NCI-H460 (cell line): ENCODE results near the gene NLGN1. TPM values are rescaled to one million over a fixed set of nuclear protein-coding genes. Genes with fewer than 3 reads are reported as not detected.

Experiments
- DNase-seq: peaks from one replicate; pipeline ENCODE4 v3.0.0-alpha.2; 2016; ENCODE audit warnings: low read depth; ENCODE audit errors: extremely low read depth
- total RNA-seq: library from RNA; depleted of rRNA; stranded (reverse); fragments of >200 nt; shearing (Covaris generic); gene quantifications from 2 replicates; pipeline ENCODE4 v1.2.3, GENCODE V29; 2014

The NLGN1 gene
- total RNA-seq, 1 experiment from 2014 or later = 10.7 TPM

DNA sequence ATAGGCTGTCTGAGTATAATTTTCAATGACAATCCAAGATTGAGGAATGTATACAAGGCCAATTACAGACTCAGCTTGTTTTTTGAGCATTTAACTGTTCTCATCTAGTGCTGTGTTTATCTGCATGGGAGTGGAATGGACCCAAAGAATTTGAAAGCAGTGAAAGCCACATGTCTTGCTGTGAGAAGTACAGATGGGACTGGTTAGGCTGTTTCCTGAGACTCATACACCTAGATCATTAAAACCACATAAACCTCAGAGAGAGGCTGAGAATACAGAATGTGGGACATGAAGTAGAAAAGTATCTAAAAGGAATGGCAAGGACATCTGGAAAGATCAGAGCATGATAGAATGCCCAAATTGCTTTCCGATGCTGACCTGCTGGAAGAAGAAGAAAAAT lies 224.6 kb downstream of the NLGN1 start:
- DNase-seq = no peak

DNA sequence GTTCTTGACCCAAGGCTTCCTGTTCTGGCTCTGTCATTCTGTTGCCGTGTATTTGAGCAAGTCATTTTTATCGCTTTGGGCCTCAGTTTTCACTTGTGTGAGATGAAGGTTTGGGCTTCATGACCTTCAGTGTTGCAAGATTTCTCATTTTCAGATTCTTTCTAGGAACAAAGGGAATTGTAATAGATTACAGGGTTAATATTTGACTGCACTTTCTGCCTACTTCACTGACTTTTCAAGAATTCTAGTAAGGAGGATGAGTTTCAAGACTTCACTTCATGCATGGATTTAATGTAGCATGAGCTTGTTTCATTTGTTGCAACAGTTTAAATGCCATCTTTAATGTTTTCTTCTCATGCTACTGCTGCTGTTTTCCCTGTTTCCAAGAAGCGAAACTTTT lies 226.5 kb downstream of the NLGN1 start:
- no peak for DNase-seq

DNA sequence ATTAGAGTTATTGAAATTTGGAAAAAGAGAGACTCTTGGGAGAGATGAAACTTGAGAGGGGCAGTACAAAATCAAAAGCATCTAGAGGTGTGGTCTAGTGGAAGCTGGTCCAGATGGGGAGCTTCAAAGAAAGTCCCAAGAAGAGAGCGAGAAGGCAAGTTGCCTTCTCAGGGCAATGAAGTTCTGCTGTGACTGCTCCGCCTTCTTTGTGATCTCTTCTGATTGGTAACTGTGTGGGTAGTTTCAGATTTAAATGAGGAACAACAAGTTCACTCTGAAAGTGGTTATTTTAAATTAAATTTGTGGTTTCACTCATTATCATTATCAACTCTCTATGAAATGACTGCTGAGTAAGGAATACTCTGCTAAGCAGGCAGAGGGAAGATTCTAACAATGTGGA lies 233.3 kb downstream of the NLGN1 start:
- DNase-seq = no peak

GRCh38 chr3:173632945-173633344 lies 235.4 kb downstream of the NLGN1 start:
- no peak for DNase-seq

- DNase-seq = no peak
These were observed 238.3 kb downstream of the NLGN1 start for GRCh38 chr3:173635826-173636225.

DNA sequence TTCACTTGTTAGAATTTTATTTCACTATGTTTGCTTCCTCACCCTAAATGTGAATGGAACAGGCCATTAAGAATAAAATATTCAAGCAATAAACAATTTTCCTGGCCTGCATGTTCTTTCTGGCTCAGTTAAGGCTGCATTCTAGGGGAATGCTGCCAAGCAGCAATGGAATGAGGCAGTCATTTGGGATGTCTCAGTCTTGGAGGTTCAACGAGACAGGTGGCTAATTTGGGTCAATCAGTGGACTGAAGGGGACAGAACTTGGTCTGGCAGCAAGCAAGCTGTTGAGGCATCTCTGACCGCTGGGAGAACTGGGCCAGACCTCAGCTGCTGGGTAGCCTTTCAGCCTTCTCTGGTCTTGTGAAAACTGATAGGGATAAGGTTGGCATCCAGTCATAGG lies 241.6 kb downstream of the NLGN1 start:
- no peak for DNase-seq

DNA sequence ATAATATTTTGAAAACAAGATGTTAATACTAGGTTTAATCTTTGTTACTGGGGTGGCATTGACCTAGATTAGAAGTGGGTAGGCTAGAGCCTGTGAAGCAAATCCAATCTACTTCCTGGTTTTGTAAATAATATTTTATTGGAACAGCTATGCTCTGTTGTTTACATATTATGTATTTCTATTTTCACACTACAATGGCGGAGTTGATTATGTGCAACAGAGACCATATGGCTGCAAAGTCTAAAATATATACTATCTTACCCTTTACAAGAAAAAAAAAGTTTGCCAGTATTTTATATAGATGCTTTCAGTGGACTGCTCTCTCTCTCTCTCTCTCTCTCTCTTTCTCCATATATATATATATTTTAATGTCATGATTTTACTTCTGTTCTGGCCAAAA lies 244.2 kb downstream of the NLGN1 start:
- DNase-seq = no peak

- DNase-seq = no peak
These were observed 246.8 kb downstream of the NLGN1 start for GRCh38 chr3:173644086-173645082.

GRCh38 chr3:173650596-173650995 lies 253.1 kb downstream of the NLGN1 start:
- DNase-seq = no peak

- no peak for DNase-seq
These were observed 254.5 kb downstream of the NLGN1 start for GRCh38 chr3:173652093-173652492.

DNA sequence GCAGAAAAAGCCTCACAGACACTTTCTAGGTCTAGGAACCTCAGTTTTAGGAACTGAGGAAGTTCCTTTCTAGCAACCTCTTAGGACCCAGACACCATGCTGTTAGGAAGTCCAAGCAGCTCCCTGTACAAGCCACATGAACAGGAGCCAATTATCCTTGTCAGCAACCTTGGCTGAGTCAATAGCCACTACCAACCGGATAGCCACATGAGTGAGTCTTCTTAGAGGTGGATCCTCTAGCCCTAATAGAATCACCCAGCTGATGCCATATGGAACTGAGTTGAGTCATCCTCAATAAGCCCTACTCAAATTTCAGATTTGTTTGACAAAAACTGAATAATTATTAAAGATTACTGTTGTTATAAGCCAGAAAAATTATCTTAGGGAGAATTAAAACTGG lies 256.2 kb downstream of the NLGN1 start:
- no peak for DNase-seq

DNA sequence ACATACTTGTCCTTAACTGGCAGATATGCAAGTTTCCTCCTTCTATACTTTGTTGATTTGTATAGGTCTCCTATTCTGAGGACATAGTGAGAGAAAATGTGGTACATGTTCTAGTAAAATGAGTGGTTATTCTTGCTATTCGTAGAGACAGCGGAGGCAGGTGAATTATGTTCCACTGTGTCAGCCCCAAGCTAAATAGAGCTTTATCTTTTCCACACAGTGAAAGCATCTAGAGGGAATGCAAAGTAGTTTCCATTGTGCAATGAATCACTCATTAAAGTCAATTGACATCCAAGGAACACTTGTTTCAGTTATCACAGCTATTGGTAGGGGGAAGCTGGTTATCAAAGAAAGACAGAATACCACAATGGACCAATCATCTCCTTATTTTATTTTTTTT lies 262.4 kb downstream of the NLGN1 start:
- DNase-seq = no peak

- no peak for DNase-seq
These were observed 263.2 kb downstream of the NLGN1 start for GRCh38 chr3:173660645-173661299.

DNA sequence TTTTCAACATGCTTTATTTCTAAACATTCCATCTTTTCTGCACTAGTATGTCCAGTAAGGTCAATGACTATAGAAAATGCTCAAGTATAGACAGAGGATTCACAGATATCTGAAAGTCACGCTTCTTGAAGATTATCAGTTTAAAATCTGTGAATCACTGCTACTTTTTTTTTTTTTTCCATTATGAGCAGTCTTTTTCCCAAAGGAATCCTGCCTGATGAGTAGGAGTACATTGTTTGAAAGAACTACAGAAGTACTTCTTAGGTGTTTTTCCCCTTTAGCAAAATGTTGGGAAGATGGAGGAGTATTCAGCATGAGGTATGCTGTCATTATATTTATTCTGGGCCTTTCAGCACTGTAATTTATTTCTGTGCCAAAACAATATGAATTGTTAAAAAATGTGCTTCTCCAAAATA lies 266.2 kb downstream of the NLGN1 start:
- DNase-seq = no peak

- no peak for DNase-seq
These were observed 278.6 kb downstream of the NLGN1 start for GRCh38 chr3:173676094-173676493.

- no peak for DNase-seq
These were observed 283.7 kb downstream of the NLGN1 start for GRCh38 chr3:173681188-173681678.

- no peak for DNase-seq
These were observed 287.9 kb downstream of the NLGN1 start for GRCh38 chr3:173685456-173685855.

GRCh38 chr3:173688216-173688842 lies 290.8 kb downstream of the NLGN1 start:
- DNase-seq = no peak

GRCh38 chr3:173690542-173691180 lies 293.1 kb downstream of the NLGN1 start:
- no peak for DNase-seq

- DNase-seq = no peak
These were observed 301.8 kb downstream of the NLGN1 start for GRCh38 chr3:173699353-173699752.

DNA sequence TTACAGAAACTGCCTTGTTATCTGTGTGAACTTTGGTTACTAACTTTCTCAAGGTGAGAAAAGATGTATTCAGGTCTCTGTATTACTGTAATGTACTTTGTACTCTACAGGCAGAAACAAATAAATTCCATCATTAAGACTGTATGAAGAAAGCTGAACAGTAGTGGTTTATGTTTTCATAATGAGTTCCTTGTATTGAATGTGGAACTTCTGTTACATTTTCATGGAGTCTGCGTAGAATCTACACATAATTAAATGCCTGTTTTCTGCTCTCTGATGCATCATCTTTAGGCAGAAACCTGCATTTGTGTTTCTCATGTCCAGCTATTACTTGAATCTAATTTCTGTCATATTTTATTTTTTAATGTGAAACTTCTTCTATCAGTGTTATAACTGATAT lies 302.8 kb downstream of the NLGN1 start:
- no peak for DNase-seq
